Activated CD4-positive, alpha-beta T cell treated with anti-CD3 and anti-CD28 coated beads, Interleukin-2, amount 10 ng/mL, durations not matched to agents 24 days and 14 days (primary cell): ENCODE data around the gene C1orf159. TPM values are rescaled to one million over a fixed set of nuclear protein-coding genes. Genes with fewer than 3 reads are reported as not detected.
"Not testable (repeated sequence)": the region's sequence is repeated elsewhere in the genome, so short reads cannot be mapped to it uniquely, and the experiment has no call there.

Experiments used
- DNase-seq: peaks from one replicate; pipeline ENCODE4 v3.0.0; 2022
- H3K27ac Mint-ChIP-seq: one replicate; pipeline ENCODE4 v1.8.0; 2022; ENCODE audit warnings: mild to moderate bottlenecking, mixed read lengths
- H3K27me3 Mint-ChIP-seq: one replicate; pipeline ENCODE4 v1.8.0; 2022; ENCODE audit warnings: mixed read lengths
- H3K36me3 Mint-ChIP-seq: one replicate; pipeline ENCODE4 v1.8.0; 2022; ENCODE audit warnings: low read depth, mild to moderate bottlenecking, mixed read lengths
- H3K4me1 Mint-ChIP-seq: one replicate; pipeline ENCODE4 v1.8.0; 2021; ENCODE audit warnings: mixed read lengths
- H3K4me3 Mint-ChIP-seq: one replicate; pipeline ENCODE4 v1.8.0; 2022; ENCODE audit warnings: mild to moderate bottlenecking, moderate library complexity, mixed read lengths
- H3K9me3 Mint-ChIP-seq: one replicate; pipeline ENCODE4 v1.8.0; 2021; ENCODE audit warnings: mixed read lengths
- intact Hi-C: fragments of 100-400 bp; cut with micrococcal nuclease; formaldehyde crosslinking; loops from one replicate; pipeline ENCODE4 v1.15.1; 2023
- total RNA-seq: library from RNA; stranded (reverse); gene quantifications from 2 replicates; pipeline ENCODE4 v1.2.3, GENCODE V29; 2022

C1orf159 gene
- total RNA-seq, 1 donor from 2014 or later, result 28.0 TPM

- intact Hi-C loops, result loop anchor here (1.0 to 5.0 kb wide), 3 partner anchors 47 to 80 kb away; partner anchors contain the start of gene HES4
- DNase-seq, result peak; percentile 92
- Mint-ChIP-seq H3K36me3 (peaks cover 4% of the 10 kb centered on the region), H3K27ac (peak overlapping the region; percentile 82), H3K27me3 (peaks cover 7% of the 10 kb centered on the region), H3K4me1 (peaks cover 21% of the 10 kb centered on the region), H3K9me3 (no peaks in the 10 kb centered on the region), H3K4me3 (peak overlapping the region; percentile 80)
Observed at GRCh38 chr1:1063945-1064831, 51.7 kb downstream of the C1orf159 start.

DNA sequence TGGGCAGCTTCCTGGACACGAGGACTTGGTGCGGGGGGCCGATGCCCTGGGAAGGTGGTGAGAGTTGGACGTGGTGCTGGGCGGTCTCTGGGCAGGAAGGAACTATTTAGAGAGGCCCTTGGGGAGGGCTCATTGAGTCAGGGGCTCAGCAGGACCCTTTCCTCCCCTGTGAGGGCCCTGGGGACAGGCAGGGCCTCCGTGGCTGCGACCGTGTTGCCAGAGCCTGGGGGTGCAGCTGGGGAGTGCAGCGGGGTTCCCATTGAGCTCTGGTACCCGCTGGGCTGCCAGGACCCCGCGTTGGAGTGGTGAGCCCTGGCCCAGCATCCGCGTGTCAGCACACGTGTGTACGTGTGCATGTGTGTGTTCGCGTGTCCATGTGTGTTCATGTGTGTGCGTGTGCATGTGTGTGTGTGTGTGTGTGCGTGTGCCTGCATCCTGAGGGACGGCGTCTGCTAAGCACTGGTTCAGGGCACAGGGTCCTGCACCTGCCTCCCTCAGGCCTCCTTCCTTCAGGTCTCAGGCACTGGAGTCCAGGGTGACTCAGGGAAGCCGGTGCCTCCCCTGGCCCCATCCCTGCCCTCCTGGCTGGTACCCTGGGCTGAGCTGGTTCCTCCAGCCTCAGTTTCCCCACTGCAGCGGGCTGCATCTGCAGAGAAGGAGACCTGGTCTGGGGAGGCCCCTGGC is 52.5 kb downstream of the C1orf159 start:
- peaks cover 25% of the 10 kb centered on the region for H3K4me1 Mint-ChIP-seq
- intact Hi-C loops, result loop anchor here (5.0 kb wide), 2 partner anchors 46 to 61 kb away; partner anchors contain the start of gene HES4
- H3K27me3 Mint-ChIP-seq, result peaks cover 12% of the 10 kb centered on the region
- peak overlapping the region; percentile 80 for H3K4me3 Mint-ChIP-seq
- peak overlapping the region; percentile 78 for H3K27ac Mint-ChIP-seq
- no peak for DNase-seq
- peaks cover 4% of the 10 kb centered on the region for H3K36me3 Mint-ChIP-seq
- no peaks in the 10 kb centered on the region for H3K9me3 Mint-ChIP-seq

- H3K4me3 Mint-ChIP-seq, result peak overlapping the region; percentile 80
- H3K36me3 Mint-ChIP-seq, result peaks cover 4% of the 10 kb centered on the region
- H3K27me3 Mint-ChIP-seq, result peaks cover 17% of the 10 kb centered on the region
- DNase-seq, result no peak
- H3K27ac Mint-ChIP-seq, result peak overlapping the region; percentile 78
- no peaks in the 10 kb centered on the region for H3K9me3 Mint-ChIP-seq
- intact Hi-C loops, result loop anchor here (5.0 kb wide), 2 partner anchors 45 to 60 kb away; partner anchors contain the start of gene HES4
- H3K4me1 Mint-ChIP-seq, result peaks cover 26% of the 10 kb centered on the region
Observed at GRCh38 chr1:1062348-1063163, 53.3 kb downstream of the C1orf159 start.

- Mint-ChIP-seq H3K27me3 (peaks cover 19% of the 10 kb centered on the region), H3K27ac (no peak overlapping the region), H3K9me3 (no peaks in the 10 kb centered on the region), H3K36me3 (peaks cover 4% of the 10 kb centered on the region), H3K4me3 (peak overlapping the region; percentile 80), H3K4me1 (peaks cover 26% of the 10 kb centered on the region)
- DNase-seq, result no peak
- intact Hi-C loops, result loop anchor here (5.0 kb wide), 2 partner anchors 45 to 60 kb away; partner anchors contain the start of gene HES4
Observed at GRCh38 chr1:1061682-1062345, 54.1 kb downstream of the C1orf159 start.

- Mint-ChIP-seq H3K36me3 (peaks cover 4% of the 10 kb centered on the region), H3K4me3 (peak overlapping the region; percentile 83), H3K9me3 (no peaks in the 10 kb centered on the region), H3K27ac (peak overlapping the region; percentile 15), H3K4me1 (peaks cover 25% of the 10 kb centered on the region), H3K27me3 (peaks cover 19% of the 10 kb centered on the region)
- intact Hi-C loops, result loop anchor here (5.0 kb wide), 2 partner anchors 43 to 58 kb away; partner anchors contain the start of gene HES4
- no peak for DNase-seq
Observed at GRCh38 chr1:1060281-1061000, 55.4 kb downstream of the C1orf159 start.

GRCh38 chr1:1059494-1060280 is 56.2 kb downstream of the C1orf159 start:
- Mint-ChIP-seq H3K4me1 (peaks cover 23% of the 10 kb centered on the region), H3K36me3 (peaks cover 4% of the 10 kb centered on the region), H3K4me3 (peak overlapping the region; percentile 83), H3K27me3 (peaks cover 19% of the 10 kb centered on the region), H3K9me3 (no peaks in the 10 kb centered on the region), H3K27ac (peak overlapping the region; percentile 15)
- intact Hi-C loops, result loop anchor here (1.0 to 5.0 kb wide), 5 partner anchors 19 to 248 kb away; partner anchors contain the start of genes ACAP3, HES4 and PUSL1
- DNase-seq, result peak; percentile 97

DNA sequence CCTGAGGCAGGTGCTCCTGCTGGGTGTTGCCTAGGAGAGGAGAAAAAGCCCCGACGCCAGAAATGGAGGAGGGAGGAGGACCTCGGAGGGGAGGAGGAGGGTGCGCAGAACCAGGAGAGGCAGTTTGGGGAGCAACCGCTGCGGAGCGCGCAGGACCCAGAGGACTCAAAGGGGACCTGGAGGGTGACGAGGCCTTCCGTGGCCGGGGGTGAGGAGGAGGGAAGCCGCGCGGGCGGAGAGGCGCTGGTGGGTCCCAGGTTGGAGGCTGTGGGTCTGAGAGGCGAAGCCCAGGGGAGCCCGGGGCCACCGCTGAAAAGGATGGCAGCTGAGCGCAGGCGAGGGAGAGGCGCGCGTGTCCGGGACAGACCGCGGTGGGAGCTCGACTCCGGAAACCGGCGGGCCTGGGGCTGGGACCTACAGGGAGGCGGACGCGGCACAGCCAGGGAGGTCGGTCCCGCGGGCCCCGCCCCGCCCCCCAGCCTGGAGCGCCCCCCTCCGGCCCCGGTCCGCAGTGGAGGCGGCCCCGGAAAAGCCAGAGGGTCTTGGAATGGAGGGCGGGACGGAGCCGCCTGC is 56.9 kb downstream of the C1orf159 start:
- H3K27ac Mint-ChIP-seq, result peak overlapping the region; percentile 29
- H3K4me1 Mint-ChIP-seq, result peaks cover 23% of the 10 kb centered on the region
- peak; percentile 89 for DNase-seq
- H3K36me3 Mint-ChIP-seq, result peaks cover 4% of the 10 kb centered on the region
- H3K4me3 Mint-ChIP-seq, result peak overlapping the region; percentile 88
- H3K27me3 Mint-ChIP-seq, result peaks cover 19% of the 10 kb centered on the region
- intact Hi-C loops, result loop anchor here (1.0 to 5.0 kb wide), 3 partner anchors 18 to 248 kb away; partner anchors contain the start of genes ACAP3 and PUSL1
- H3K9me3 Mint-ChIP-seq, result no peaks in the 10 kb centered on the region

- Mint-ChIP-seq H3K27ac (no peak overlapping the region), H3K27me3 (peaks cover 19% of the 10 kb centered on the region), H3K9me3 (no peaks in the 10 kb centered on the region), H3K36me3 (peaks cover 4% of the 10 kb centered on the region), H3K4me3 (peak overlapping the region; percentile 88), H3K4me1 (peaks cover 23% of the 10 kb centered on the region)
- intact Hi-C loops, result loop anchor here (2.0 to 5.0 kb wide), 2 partner anchors 17 to 249 kb away; partner anchors contain the start of genes ACAP3 and PUSL1
- DNase-seq, result no peak
Observed at GRCh38 chr1:1058088-1058905, 57.6 kb downstream of the C1orf159 start.

DNA sequence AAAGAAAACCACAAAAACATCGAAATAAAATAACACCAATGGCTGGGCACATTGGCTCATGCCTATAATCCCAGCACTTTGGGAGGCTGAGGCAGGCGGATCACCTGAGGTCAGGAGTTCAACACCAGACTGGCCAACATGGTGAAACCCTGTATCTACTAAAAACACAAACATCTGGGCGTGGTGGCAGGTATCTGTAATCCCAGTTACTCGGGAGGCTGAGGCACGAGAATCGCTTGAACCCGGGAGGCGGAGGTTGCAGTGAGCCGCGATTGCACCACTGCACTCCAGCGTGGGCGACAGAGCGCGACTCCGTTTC is 58.2 kb downstream of the C1orf159 start:
- DNase-seq, H3K27ac Mint-ChIP-seq, H3K9me3 Mint-ChIP-seq, H3K36me3 Mint-ChIP-seq: not testable (repeated sequence)
- Mint-ChIP-seq H3K4me1 (peaks cover 21% of the 10 kb centered on the region), H3K27me3 (peaks cover 19% of the 10 kb centered on the region), H3K4me3 (peak overlapping the region; percentile 88)
- intact Hi-C loops, result loop anchor here (2.0 to 5.0 kb wide), 2 partner anchors 17 to 250 kb away; partner anchors contain the start of genes ACAP3 and PUSL1

DNA sequence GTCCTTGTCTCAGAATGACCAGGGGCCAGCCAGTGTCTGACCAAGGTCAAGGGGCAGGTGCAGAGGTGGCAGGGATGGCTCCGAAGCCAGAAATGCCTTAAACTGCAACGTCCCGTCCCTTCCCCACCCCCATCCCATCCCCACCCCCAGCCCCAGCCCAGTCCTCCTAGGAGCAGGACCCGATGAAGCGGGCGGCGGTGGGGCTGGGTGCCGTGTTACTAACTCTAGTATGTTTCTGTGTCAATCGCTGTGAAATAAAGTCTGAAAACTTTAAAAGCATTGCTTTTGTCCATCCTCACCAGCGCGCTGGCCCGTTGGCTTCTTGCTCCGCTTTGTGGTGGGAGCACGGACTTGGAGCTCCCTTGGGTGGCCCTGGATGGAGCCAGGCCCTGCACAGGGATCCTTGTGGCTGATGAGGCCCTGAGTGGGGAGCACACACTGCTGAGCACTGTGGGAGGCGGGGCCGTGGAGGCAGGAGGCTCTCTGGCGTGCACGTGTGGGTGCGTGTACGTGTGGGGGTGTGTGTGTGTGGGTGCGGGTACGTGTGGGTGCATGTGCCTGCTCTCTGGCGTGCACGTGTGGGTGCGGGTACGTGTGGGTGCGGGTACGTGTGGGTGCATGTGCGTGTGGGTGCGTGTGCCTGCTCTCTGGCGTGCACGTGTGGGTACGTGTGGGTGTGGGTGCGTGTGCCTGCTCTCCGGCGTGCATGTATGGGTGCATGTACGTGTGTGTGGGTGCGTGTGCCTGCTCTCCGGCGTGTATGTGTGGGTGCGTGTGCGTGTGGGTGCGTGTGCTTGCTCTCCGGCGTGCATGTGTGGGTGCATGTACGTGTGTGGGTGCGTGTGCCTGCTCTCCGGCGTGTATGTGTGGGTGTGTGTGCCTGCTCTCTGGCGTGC is 59.8 kb downstream of the C1orf159 start:
- Mint-ChIP-seq H3K4me3 (no peak overlapping the region), H3K4me1 (peaks cover 17% of the 10 kb centered on the region), H3K36me3 (peaks cover under 1% of the 10 kb centered on the region), H3K27ac (no peak overlapping the region), H3K27me3 (peaks cover 18% of the 10 kb centered on the region), H3K9me3 (no peaks in the 10 kb centered on the region)
- intact Hi-C loops, result loop anchor here (5.0 kb wide), 1 partner anchor 251 kb away; the partner anchor contains the start of genes ACAP3 and PUSL1
- DNase-seq, result no peak
